Panc1 (cell line): Measurements from ENCODE around the gene SRP72. TPM values are rescaled to one million over a fixed set of nuclear protein-coding genes. Genes with fewer than 3 reads are reported as not detected.

Experiments
- ATAC-seq: fragments of 200-7000 bp; cut with Tn5 transposase; 2 replicates; pipeline ENCODE4 v1.9.1; 2020; ENCODE audit warnings: mild to moderate bottlenecking, moderate library complexity
- BruUV-seq: library from RNA; stranded (reverse); fragments of 400-500 nt; replicated peaks from 2 replicates; lab custom pipeline; 2021; lab: Mats Ljungman, UMichigan
- CTCF ChIA-PET: fragments of 300-600 bp; sonication (Branson Sonifier 250); formaldehyde crosslinking; loops from one replicate; lab custom pipeline; 2022; ENCODE audit warnings: antibody characterized with exemption; lab: Charles Lee
- POLR2A ChIA-PET: fragments of 300-600 bp; sonication (Branson Sonifier 250); formaldehyde crosslinking; loops from one replicate; lab custom pipeline; 2022; ENCODE audit warnings: antibody characterized with exemption; lab: Charles Lee
- DNase-seq: peaks from one replicate; pipeline ENCODE4 v3.0.0-alpha.2; 2010; ENCODE audit warnings: low read depth, low spot score
- H3K27ac ChIP-seq: 2 replicates; pipeline ENCODE4 v1.5.1; 2011; ENCODE audit warnings: mild to moderate bottlenecking, low read length, inconsistent platforms
- H3K27me3 ChIP-seq: fragments of 200-500 bp; sonication (Bioruptor generic); 2 replicates; pipeline ENCODE4 v1.6.0; 2014; ENCODE audit warnings: low read length, inconsistent platforms; ENCODE audit not compliant: control insufficient read depth, insufficient read depth
- H3K36me3 ChIP-seq: fragments of 200-500 bp; sonication (Bioruptor generic); 2 replicates; pipeline ENCODE4 v1.5.1; 2014; ENCODE audit warnings: inconsistent platforms, mild to moderate bottlenecking, low read length, moderate library complexity; ENCODE audit not compliant: control insufficient read depth, insufficient read depth
- H3K4me1 ChIP-seq: 2 replicates; pipeline ENCODE4 v1.5.1; 2011; ENCODE audit warnings: inconsistent platforms, mild to moderate bottlenecking, low read length, moderate library complexity; ENCODE audit not compliant: control insufficient read depth, insufficient read depth
- H3K4me3 ChIP-seq, 2 experiments: 2 replicates each; pipeline ENCODE4 v1.5.1; 2011 to 2012; ENCODE audit warnings: low read depth in 2 of 2, low read length in 2 of 2, mild to moderate bottlenecking in 2 of 2, inconsistent platforms in 1 of 2, moderate library complexity in 1 of 2
- H3K9me3 ChIP-seq: fragments of 200-500 bp; sonication (Bioruptor generic); 2 replicates; pipeline ENCODE4 v1.5.1; 2014; ENCODE audit warnings: low read depth, mild to moderate bottlenecking, inconsistent platforms, low read length, moderate library complexity; ENCODE audit not compliant: control insufficient read depth, insufficient read depth
- POLR2AphosphoS5 ChIP-seq: IDR thresholded peaks from 2 replicates; pipeline ENCODE4 v1.6.1; 2012; ENCODE audit warnings: mild to moderate bottlenecking, low read depth, low read length, moderate library complexity
- SIN3A ChIP-seq: IDR thresholded peaks from 2 replicates; pipeline ENCODE4 v1.6.1; 2012; ENCODE audit warnings: low read depth, mild to moderate bottlenecking, low read length, moderate library complexity, borderline replicate concordance; ENCODE audit not compliant: insufficient read depth
- TCF7L2 ChIP-seq: IDR thresholded peaks from 2 replicates; pipeline ENCODE4 v1.6.1; 2011; ENCODE audit warnings: mild to moderate bottlenecking, low read depth, low read length, inconsistent platforms
- in situ Hi-C: cut with HindIII; loops from 2 replicates; pipeline ENCODE4 v1.10.0; 2016; ENCODE audit warnings: low sequenced_read_pairs, low pct_unique_long_range_greater_than_20kb
- intact Hi-C: fragments of 100-400 bp; cut with micrococcal nuclease; formaldehyde crosslinking; loops from one replicate; pipeline ENCODE4 v1.10.0; 2022; ENCODE audit not compliant: unreplicated experiment
- total RNA-seq: library from RNA; stranded (reverse); gene quantifications from one replicate; pipeline ENCODE4 v1.2.1, GENCODE V29; 2021; ENCODE audit not compliant: unreplicated experiment
- TF ChIP-seq, protein P1 (sequence below): fragments of 450-650 bp; IDR thresholded peaks from 2 replicates; pipeline ENCODE4 v1.5.1; 2017; ENCODE audit warnings: mild to moderate bottlenecking
- TF ChIP-seq, protein P2 (sequence below), 2 experiments: IDR thresholded peaks; 2 replicates each; pipeline ENCODE4 v1.6.1; 2011 to 2012; ENCODE audit warnings: low read depth in 2 of 2, control low read depth in 1 of 2, low read length in 1 of 2, mild to moderate bottlenecking in 1 of 2, moderate library complexity in 1 of 2; ENCODE audit not compliant: insufficient read depth in 1 of 2

The SRP72 gene
- total RNA-seq, 1 experiment from 2014 or later, result 82.4 TPM

DNA sequence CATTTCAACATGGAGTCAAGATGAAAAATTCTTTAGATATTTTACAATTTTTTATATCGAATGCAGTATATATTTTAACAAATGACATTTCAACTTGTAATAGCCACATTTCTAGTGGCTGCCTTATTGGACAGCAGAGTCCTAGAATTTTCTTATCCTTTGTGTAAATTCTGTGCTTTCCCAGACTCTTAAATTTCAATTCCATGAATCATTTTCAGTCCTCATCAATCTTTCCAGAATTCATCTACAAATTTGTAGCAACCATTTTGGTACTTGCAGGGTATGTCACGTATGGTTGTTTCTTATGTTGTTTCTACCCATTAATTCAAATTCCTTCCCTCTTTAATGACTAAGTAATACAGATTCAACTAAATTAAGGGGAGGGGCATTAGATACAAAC, 28.7 kb upstream of the SRP72 start:
- ChIA-PET CTCF (interaction anchor here (0.6 kb wide), 1 partner anchor 386 kb away, joined by 16 read pairs; no protein-coding TSS in a partner anchor), POLR2A (no interaction called here)
- peaks cover 24% of the 10 kb centered on the region for H3K36me3 ChIP-seq
- H3K27me3 ChIP-seq, result no peaks in the 10 kb centered on the region
- no peak overlapping the region for H3K27ac ChIP-seq
- ATAC-seq, result no peak
- DNase-seq, result no peak
- TF ChIP-seq TCF7L2, result no peak
- TF ChIP-seq POLR2AphosphoS5, result no peak
- no peak for TF ChIP-seq SIN3A
- TF ChIP-seq, protein P1, sequence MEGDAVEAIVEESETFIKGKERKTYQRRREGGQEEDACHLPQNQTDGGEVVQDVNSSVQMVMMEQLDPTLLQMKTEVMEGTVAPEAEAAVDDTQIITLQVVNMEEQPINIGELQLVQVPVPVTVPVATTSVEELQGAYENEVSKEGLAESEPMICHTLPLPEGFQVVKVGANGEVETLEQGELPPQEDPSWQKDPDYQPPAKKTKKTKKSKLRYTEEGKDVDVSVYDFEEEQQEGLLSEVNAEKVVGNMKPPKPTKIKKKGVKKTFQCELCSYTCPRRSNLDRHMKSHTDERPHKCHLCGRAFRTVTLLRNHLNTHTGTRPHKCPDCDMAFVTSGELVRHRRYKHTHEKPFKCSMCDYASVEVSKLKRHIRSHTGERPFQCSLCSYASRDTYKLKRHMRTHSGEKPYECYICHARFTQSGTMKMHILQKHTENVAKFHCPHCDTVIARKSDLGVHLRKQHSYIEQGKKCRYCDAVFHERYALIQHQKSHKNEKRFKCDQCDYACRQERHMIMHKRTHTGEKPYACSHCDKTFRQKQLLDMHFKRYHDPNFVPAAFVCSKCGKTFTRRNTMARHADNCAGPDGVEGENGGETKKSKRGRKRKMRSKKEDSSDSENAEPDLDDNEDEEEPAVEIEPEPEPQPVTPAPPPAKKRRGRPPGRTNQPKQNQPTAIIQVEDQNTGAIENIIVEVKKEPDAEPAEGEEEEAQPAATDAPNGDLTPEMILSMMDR, result no peak
- TF ChIP-seq, protein P2, sequence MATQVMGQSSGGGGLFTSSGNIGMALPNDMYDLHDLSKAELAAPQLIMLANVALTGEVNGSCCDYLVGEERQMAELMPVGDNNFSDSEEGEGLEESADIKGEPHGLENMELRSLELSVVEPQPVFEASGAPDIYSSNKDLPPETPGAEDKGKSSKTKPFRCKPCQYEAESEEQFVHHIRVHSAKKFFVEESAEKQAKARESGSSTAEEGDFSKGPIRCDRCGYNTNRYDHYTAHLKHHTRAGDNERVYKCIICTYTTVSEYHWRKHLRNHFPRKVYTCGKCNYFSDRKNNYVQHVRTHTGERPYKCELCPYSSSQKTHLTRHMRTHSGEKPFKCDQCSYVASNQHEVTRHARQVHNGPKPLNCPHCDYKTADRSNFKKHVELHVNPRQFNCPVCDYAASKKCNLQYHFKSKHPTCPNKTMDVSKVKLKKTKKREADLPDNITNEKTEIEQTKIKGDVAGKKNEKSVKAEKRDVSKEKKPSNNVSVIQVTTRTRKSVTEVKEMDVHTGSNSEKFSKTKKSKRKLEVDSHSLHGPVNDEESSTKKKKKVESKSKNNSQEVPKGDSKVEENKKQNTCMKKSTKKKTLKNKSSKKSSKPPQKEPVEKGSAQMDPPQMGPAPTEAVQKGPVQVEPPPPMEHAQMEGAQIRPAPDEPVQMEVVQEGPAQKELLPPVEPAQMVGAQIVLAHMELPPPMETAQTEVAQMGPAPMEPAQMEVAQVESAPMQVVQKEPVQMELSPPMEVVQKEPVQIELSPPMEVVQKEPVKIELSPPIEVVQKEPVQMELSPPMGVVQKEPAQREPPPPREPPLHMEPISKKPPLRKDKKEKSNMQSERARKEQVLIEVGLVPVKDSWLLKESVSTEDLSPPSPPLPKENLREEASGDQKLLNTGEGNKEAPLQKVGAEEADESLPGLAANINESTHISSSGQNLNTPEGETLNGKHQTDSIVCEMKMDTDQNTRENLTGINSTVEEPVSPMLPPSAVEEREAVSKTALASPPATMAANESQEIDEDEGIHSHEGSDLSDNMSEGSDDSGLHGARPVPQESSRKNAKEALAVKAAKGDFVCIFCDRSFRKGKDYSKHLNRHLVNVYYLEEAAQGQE (IDR thresholded peaks at IDR 0.05; ENCODE audit: insufficient read depth in 1 of 2, low read depth in 2 of 2, low read length in 1 of 2), result no peak
- H3K9me3 ChIP-seq, result no peaks in the 10 kb centered on the region
- no peak overlapping the region for H3K4me3 ChIP-seq
- no TSS peak for BruUV-seq
- in situ Hi-C loops (no loop called here), intact Hi-C loops (loop anchor here (10.0 kb wide), 1 partner anchor 484 kb away; no protein-coding TSS in a partner anchor)
- H3K4me1 ChIP-seq, result no peaks in the 10 kb centered on the region

DNA sequence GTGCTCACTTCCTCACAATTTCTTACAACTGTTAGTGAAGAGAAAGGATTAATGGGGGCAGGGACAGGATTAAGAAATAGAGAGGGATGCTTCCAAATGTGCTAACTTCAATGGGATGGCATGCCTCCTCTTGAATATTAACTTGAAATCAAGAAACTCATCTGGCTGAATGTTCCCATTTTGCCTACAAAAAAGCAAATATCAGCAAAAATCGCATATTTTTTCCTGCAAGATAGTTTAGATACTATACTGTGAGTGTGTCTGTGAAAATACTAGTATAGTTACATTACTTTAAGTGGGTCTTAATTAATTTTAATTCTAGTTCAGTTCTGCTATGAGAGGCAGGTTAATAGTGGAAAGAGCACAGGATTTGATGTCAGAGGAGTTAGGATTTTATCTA, 26.4 kb upstream of the SRP72 start:
- POLR2A ChIA-PET, result no interaction called here
- in situ Hi-C loops, result no loop called here
- no peak for ATAC-seq
- H3K4me3 ChIP-seq, result no peak overlapping the region
- H3K27ac ChIP-seq, result no peak overlapping the region
- no TSS peak for BruUV-seq
- TF ChIP-seq POLR2AphosphoS5 (no peak), TCF7L2 (no peak), SIN3A (no peak)
- TF ChIP-seq, protein P2 (IDR thresholded peaks at IDR 0.05; ENCODE audit: insufficient read depth in 1 of 2, low read depth in 2 of 2, low read length in 1 of 2), result no peak
- TF ChIP-seq, protein P1, result no peak
- intact Hi-C loops, result no loop called here
- CTCF ChIA-PET, result no interaction called here
- H3K27me3 ChIP-seq, result no peaks in the 10 kb centered on the region
- peaks cover 31% of the 10 kb centered on the region for H3K36me3 ChIP-seq
- H3K4me1 ChIP-seq, result no peaks in the 10 kb centered on the region
- DNase-seq, result no peak
- no peaks in the 10 kb centered on the region for H3K9me3 ChIP-seq
